ENCODE results near the gene SAPCD2.
A peak's percentile ranks its signal among the peaks of the same experiment; 100 is the strongest.

Gene SAPCD2

DNA sequence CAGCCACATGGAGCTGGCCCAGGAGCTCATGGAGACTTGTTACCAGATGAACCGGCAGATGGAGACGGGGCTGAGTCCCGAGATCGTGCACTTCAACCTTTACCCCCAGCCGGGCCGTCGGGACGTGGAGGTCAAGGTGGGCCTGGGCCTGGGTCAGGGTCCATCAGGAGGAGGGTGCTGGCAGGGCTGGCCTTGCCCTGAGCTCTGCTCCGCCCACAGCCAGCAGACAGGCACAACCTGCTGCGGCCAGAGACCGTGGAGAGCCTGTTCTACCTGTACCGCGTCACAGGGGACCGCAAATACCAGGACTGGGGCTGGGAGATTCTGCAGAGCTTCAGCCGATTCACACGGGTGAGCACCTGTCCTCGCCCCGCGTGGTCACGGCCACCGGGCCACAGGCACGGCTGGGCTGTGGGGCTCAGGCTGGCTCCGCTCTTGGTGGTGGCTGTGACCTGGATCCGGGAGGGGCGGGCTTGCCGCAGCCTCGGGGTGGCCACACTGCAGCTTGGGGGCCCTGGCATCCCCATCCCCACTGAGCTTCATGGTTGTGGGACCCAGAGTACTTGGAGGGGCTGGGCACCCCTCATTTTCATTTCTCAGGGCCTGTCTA lies 37.1 kb upstream of the SAPCD2 start:
- no peak for DNase-seq (ENCODE audit: low read depth in 2 of 2)

DNA sequence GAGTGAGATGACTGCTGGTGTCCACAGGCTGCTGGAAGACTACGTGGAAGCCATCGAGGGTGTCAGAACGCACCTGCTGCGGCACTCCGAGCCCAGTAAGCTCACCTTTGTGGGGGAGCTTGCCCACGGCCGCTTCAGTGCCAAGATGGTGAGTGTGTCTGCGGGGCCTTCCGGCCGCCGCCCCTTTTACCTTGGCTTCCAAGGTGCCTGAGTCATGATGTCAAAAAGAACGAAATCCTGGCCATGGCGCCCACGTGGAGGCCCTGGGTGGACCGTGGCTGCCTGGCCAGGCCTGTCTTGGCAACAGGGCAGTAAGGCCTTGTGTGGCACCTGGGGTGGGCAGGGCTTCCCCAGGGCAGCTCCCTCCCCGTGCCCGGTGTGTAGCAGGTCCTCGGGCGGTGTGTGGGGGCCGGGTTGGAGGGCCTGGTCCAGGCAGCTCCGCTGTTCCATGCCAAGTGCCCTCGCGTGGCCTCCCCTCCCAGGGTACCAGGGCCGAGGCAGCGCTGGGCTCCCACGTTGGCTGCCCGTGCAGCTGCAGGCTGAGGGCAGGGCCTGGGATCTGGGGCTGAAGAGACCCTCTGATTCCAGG lies 36.4 kb upstream of the SAPCD2 start:
- no peak for DNase-seq (ENCODE audit: low read depth in 2 of 2)

DNA sequence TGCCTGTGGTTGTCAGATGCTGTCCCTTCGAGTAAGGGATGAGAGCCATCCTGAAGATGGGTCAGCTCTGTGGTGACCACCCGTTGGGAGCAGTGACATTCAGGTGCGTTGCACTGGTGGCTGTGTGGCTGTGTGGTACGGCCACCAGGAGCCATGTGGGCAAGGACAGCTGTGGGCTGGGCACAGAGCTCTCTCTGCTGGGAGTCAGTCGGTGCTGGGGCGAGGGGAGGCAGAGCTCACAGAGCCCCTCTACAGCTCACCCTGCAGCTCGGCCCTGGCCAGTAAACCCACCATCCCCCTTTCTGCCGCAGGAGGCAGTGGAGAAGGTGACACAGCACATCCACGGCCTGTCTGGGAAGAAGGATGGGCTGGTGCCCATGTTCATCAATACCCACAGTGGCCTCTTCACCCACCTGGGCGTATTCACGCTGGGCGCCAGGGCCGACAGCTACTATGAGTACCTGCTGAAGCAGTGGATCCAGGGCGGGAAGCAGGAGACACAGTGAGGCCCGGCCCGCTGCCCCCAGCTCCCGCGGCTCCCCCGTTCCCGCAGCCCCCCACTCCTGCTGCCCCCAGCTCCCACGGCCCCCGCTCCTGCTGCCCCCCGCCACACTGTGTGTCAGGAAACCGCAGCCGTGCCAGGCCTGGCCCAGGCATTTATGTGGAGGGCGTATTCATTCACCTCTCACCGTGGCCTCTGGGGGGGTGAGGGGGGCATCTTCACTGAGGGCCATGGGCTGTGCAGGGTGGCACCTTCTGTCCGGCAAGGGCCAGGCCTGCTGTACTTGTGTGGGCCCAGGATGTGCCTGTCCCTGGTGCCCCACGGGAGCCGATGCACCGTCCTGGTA lies 35.7 kb upstream of the SAPCD2 start:
- DNase-seq (ENCODE audit: low read depth in 2 of 2) = no peak

DNA sequence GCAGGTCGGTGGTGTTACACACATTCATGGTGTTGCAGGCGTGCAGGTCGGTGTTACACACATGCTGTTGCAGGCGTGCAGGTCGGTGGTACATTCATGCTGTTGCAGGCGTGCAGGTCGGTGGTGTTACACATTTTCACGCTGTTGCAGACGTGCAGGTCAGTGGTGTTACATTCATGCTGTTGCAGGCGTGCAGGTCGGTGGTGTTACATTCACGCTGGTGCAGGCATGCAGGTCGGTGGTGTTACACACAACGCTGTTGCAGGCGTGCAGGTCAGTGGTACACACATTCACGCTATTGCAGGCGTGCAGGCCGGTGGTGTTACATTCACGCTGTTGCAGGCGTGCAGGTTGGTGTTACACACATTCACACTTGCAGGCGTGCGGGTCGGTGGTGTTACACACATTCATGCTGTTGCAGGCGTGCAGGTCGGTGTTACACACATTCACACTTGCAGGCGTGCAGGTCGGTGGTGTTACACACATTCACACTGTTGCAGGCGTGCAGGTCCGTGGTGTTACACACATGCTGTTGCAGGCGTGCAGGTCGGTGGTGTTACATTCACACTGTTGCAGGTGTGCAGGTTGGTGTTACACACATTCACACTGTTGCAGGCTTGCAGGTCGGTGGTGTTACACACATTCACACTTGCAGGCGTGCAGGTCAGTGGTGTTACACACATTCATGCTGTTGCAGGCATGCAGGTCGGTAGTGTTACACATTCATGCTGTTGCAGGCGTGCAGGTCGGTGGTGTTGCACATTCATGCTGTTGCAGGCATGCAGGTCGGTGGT lies 33.0 kb upstream of the SAPCD2 start:
- no peak for DNase-seq (ENCODE audit: low read depth in 2 of 2)

DNA sequence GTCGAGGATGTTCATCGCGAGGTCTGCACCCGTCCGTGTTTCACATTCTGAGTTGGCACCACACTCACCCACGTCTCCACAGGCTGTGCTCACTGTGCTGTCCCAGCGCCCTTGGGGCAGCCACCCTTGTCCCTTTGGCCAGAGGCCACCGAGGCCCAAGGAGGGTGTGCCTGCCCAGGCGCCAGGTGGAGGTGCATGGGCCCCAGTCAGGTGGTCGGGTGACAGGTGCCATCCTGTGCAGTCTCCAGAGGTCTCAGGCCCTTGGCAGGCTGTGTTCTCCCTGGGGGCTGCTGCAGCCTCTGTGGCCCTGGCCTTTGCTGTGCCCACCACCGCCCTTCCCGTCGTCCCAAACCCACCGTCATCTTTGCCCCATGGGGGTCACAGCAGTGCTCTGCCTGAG lies 28.9 kb upstream of the SAPCD2 start:
- DNase-seq (ENCODE audit: low read depth in 2 of 2) = no peak

DNA sequence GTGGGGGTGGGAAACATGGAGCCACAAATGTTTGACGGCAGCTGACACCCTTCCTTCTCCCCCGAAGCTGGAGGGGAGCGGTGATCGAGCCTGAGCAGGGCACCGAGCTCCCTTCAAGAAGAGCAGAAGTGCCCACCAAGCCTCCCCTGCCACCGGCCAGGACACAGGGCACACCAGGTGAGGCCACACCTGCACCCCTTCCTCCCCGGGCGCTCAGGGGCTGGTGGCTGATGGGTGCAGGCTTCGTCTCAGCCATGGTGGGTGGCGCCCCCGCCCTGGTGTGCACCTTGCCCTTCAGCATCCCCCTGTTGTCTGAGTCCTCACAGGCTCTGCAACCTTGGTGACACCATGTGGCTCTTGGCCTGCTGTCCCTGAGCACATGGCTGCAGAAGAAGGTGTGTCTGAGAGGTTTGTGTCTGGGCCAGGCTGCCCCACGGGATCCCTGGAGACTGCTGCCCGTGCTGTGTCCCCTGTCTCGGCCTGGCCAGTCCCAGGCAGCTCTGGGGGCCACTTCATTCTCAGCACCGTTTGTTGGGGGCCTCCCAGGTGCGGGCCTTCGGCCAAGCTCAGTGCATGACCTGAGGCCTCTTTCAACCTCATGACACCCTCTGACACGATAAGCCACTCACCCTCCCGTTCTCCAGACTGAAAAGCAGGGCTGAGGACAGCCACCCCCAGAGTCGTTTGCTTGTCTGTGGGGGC lies 27.6 kb upstream of the SAPCD2 start:
- no peak for DNase-seq (ENCODE audit: low read depth in 2 of 2)

DNA sequence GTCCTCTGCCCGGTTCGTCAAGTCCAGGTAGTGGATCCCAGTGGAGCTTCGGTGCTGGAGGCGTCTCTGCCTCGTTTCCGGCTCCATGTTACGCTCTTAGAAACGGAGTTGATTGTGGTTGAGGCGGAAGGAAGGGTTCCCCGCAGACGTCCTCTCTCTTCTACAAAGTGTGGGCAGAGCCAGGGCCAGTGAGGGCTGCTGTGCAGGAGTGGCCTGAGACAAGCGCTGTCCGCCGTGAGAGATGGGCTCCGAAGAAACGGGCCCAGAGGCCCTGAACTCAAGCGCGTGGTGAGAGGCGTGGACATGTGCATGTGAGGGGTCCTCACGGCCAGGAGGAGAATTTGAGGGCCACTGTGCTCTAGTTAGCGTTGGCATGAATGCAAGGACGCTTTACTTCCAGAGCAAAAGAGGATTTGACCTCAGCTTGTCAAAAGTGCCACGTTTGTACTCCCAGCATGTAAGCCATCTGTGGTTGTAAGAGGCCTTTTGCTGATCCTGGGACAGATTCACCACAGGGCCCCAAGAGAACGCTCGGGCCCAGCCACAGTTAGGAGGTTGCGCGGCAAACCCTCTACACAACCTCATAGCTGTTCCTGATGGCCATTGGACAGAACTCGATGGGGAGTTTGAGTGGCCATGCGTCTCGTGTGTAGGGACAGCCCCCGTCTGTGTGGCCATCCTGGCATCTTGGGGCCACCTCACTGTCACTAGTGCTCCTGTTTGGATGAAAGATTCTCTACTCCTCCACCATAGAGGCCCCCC lies 26.6 kb upstream of the SAPCD2 start:
- DNase-seq (ENCODE audit: low read depth in 2 of 2) = no peak

DNA sequence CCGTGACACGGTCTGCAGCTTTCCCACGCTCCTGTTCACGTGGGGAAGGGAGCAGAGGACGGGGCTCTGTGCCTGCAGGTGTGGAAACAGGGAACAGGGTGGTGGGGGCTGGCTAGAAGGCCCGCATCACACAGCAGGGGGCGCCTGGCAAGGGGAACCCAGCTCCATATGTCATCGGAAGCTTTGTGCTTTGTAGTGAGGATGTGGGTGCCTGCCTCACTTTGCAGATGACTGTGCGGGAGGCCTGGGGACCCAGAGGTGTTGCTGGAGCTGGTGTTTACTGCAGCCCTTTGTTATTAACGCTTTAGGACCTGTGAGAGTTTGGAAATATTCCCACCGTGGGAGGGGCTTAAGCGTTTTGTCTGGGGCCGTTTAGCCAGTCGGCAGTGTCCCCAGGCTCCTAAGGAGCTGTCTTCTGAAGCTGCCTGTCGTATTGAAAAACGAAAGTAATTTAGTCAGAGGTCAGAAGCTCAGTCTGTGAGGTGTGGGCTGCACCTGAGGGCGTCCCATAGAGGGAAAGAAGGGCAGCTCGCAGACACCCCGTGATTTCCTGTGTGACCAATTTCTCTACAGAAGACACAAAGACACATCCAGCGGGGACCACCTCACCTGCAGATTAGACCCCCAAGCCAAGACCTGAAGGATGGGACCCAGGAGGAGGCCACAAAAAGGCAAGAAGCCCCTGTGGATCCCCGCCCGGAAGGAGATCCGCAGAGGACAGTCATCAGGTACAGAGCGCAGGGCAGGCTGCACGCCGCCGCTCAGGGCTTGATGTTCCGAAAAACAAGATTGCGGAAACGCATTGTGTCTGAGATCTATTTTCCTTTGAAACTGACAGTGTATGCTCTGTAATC lies 25.5 kb upstream of the SAPCD2 start:
- DNase-seq (ENCODE audit: low read depth in 2 of 2) = peak; percentile 60 to 73

DNA sequence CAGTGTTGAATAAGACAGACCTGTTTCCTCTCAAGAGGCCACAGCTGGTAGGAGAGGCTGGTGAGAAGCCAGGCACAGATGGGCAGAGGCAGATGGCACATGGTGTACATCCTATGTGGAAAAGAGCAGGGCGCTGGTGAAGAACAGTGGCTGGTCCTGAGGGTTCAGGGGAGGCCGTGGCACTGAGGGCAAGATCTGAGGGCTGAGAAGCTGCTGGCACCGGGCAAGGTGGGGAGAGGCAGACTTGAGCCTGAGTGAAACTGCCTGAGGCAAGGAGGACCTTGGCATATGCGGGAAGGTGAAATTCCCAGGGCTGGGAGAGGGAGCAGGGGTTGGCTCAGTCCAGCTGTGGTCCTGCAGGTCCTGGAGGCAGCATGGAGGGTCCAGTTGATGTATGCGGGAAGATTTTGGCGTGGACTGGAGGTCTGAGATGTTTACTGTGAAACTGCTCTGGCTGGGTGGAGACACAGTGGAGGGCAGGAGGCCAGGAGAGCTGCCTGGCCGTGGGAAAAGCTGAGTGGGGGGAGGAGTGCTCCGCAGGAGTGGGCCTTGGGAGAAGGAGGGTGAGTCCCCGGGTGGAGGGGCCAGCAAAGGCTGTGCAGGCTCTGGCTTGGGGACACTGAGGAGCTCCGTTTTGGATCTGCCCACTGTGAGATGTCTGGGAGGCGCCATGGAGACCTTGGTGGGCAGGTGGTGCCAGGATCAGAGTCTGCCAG lies 19.0 kb upstream of the SAPCD2 start:
- no peak for DNase-seq (ENCODE audit: low read depth in 2 of 2)

DNA sequence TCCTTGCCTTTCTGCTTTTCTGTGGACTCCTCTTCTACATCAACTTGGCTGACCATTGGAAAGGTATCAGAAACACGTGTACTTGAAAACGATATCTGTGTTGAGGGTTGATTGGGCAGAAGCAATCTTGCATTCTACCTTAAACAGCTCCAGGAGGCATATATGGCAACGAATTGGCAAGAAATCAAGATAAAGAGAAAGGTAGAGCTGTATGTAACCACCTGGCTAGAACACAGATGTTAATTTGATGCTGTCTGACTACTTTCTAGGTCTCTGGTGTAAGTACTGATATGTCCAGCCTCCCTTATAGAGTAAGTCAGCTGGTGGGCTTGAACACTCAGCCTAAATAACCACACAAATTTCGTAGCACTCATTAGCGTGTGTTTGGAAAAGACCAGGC lies 17.8 kb upstream of the SAPCD2 start:
- no peak for DNase-seq (ENCODE audit: low read depth in 2 of 2)

DNA sequence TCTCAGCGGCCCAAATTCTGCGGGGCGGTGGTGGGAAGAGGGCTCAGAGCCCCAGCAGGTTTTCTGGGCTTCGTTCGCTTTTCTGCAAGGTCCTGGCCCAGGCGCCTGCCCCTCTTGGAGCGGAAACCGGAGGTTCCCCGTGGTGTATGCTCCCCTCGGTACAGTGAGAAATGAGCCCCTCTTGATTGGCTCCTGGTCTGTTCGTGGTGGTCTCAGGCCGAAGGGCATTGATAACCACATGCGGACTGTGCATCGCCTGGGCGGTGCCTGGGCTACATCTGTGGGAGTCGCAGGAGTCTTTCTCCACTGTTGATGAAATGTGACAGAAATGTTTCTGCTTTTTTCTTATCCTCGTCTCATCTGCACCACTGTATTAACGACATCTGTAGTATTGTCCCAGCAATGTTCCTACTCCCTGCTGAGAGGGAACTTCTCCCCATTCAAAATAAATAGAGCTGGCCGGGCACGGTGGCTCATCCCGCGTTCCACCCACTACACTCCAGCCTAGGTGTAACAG lies 17.1 kb upstream of the SAPCD2 start:
- DNase-seq (ENCODE audit: low read depth in 2 of 2) = no peak

DNA sequence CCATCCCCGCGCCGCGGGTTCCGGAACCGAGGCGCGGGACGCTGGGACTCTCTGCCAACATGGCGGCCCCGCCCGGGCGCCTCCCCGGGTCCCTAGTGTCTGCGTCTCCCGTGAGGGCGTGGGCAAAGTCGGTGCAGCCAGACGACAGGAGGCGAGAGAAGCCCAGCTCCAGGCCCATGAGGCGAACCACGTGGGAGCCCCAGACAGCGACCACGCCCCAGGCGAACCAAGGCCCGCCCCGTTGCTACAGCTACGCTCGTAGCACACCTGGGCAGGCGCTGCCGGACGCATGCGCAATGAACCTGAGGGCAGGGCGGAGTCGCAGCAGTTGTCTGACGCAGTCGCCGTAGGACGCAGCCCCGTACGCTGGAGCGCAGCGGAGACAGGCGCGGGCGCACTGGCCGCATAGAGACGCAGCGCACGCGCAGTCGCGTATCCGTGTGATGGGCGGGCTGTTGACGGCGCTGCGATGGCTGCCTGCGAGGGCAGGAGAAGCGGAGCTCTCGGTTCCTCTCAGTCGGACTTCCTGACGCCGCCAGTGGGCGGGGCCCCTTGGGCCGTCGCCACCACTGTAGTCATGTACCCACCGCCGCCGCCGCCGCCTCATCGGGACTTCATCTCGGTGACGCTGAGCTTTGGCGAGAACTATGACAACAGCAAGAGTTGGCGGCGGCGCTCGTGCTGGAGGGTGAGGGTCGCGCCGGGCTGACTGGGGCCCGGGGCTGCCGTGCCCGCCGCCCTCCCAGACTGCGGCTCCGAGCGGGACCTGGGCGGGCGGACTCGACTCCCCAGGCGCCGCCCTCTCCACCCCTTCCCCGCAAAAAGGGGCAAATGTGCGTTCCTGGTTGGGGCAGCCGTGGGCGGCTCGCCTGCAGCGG lies 16.4 kb upstream of the SAPCD2 start, which contains the start of gene MAN1B1:
Gene MAN1B1 (plus strand): TSS at position 455 of the 878 bp plus-strand sequence. CDS start 15 bp downstream, at position 470.
- peak; percentile 99 for DNase-seq (ENCODE audit: low read depth in 2 of 2)

DNA sequence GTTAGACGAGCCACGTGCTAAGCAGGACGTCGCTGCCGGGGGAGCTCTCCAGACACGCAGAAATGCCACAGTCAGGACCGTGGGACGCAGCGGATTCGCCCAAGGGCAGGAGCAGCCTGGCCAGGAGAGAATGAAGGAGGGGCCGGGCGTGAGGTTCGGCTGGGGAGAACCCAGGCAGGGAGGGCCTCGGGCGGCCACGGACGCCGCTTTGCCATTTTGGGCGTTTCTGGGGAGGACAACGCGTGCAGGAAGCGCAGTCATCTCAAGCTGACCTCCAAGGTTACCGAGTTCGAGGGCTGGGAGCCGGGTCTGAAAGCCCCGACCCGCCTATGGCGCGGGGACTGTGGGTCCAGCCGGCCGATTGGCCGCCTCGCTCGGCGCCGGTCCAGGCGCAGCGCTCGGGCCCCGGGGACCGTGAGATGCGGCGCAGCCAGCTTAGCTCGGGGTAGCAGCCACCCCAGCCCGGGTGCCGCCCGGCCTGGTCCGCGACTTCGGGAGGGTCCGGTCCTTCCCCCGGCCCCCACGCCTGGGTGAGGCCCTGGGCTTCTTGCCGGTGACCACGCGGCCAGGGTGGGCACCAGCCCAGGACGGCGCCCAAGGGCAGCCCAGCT lies 15.7 kb upstream of the SAPCD2 start:
- DNase-seq (ENCODE audit: low read depth in 2 of 2) = no peak

DNA sequence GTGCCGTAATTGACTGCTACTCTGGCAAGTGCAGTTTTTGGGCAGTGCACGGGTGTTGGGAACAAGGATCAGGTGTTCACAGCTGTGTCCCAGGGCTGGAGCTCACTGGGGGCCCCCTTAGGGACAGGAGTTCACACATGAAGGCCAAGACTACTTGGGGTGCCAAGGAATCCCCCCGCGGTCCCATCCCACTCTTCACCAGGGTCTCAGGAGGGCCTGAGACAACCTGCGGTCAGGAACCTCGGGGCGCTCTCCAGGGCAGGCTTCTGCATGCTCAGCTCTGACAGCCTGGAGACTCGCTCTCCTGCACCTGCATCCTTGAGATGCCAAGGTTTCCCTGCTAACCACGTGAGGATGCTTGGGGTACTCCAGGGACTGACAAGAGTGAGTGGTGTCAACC lies 14.2 kb upstream of the SAPCD2 start:
- no peak for DNase-seq (ENCODE audit: low read depth in 2 of 2)

DNA sequence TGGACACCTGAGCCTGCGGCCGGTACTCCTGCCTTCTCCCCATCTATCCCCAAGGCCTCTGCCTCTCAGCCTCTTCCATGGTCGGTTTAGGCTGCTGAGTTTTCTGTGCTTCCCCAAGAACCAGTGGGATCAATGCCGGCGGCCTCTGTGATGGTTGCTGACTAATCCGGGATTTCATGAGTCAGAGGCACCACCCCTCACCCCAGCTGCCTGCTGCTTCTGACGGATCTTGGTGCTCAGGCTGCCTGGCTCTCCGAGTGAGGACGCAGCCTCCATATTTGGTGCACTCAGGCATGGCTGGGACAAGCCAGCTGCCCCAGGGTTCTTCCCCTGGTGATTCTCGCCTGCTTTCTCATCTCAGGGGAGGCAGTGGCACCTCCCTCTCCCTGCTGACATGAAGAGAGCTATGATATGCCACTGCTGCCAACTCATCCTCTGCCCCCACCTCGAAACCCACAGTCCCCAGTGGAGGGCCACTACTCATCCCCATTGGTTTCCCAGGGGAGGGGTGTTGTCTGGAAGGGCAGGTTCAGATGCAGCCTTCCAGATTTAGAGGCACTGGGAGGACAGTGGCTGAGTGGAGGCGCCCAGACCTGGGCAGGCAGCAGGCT lies 13.1 kb upstream of the SAPCD2 start:
- no peak for DNase-seq (ENCODE audit: low read depth in 2 of 2)

DNA sequence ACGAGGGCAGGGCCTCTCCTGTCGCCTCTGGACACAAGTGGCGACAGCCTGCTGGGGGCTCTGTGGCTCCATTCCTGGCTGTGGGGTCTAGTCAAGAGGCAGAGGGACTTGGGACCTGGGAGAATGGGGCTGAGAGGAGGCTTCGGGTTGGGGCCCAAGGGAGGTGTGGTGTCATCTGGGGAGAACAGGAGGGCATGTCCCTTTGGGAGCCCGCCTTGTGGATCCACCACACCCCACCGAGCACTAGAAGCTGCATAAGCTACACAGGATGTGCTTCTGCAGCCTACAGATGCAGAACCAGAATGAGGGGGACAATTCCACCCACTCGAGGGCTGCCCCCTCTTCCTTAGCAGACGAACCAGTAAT lies 12.6 kb upstream of the SAPCD2 start:
- no peak for DNase-seq (ENCODE audit: low read depth in 2 of 2)

All from stimulated activated CD8-positive, alpha-beta memory T cell treated with anti-CD3 and anti-CD28 coated beads, Interleukin-15, amount 100 ng/mL, for 4 hours (primary cell).